ENCODE results near the gene FOXO1. TPM values are rescaled to one million over a fixed set of nuclear protein-coding genes. Genes with fewer than 3 reads are reported as not detected.

FOXO1 gene
- total RNA-seq, 1 experiment from 2014 or later, result 12.2 TPM

DNA sequence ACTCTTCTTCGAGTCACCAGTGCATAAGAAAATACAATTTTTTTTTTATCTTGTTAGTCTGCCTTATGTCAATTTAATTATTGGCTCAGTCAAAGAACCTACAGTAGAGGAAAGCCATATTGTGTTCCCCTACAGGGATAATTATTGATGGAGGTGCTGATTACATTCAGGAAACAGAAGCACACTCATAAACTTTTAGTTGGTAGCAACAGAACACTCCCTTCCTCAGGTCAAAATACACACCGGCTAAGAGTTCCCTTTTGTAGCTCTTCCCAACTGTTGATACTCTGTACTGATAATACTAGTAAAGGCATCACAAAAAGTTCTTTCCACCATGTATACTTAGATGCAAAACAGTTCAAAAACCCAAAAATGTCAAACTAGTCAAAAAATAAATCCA, 18.4 kb downstream of the FOXO1 start:
- Histone ChIP-seq H3K79me2 (ENCODE audit: insufficient read depth, low read length) (peaks cover 30% of the 10 kb centered on the region), H3K9ac (ENCODE audit: low read length) (no peak overlapping the region), H3K9me3 (ENCODE audit: control insufficient read depth in 1 of 2, insufficient read depth in 1 of 2, low read depth in 1 of 2, low read length in 2 of 2) (no peaks in the 10 kb centered on the region), H3K4me2 (ENCODE audit: low read length) (no peak overlapping the region), H3K27ac (ENCODE audit: low read depth, low read length) (no peak overlapping the region), H3K4me3 (replicated peaks in 1 of 2; ENCODE audit: low read depth in 1 of 2, low read length in 2 of 2) (no peak overlapping the region), H4K20me1 (ENCODE audit: insufficient read depth) (no peaks in the 10 kb centered on the region), H3K4me1 (ENCODE audit: control insufficient read depth in 1 of 2, insufficient read depth in 2 of 2, low read length in 2 of 2) (no peaks in the 10 kb centered on the region), H3K36me3 (ENCODE audit: control insufficient read depth in 1 of 2, insufficient read depth in 2 of 2, low read length in 2 of 2) (no peaks in the 10 kb centered on the region), H3K9me2 (ENCODE audit: insufficient read depth) (no peaks in the 10 kb centered on the region), H3K27me3 (ENCODE audit: insufficient read depth, low read length) (no peaks in the 10 kb centered on the region), H2AFZ (ENCODE audit: low read depth, low read length, poor library complexity, severe bottlenecking) (no peak overlapping the region)
- ATAC-seq (no peak), DNase-seq (ENCODE audit: low read depth, low spot score) (no peak)
- POLR2A ChIA-PET, result no interaction called here
- TF ChIP-seq POLR2AphosphoS5 (IDR thresholded peaks at IDR 0.05; ENCODE audit: low read depth, low read length) (no peak), MAX (IDR thresholded peaks at IDR 0.05) (no peak), EZH2phosphoT487 (IDR thresholded peaks at IDR 0.05; ENCODE audit: borderline replicate concordance) (no peak), CBX3 (IDR thresholded peaks at IDR 0.05; ENCODE audit: low read depth) (no peak), FOSL1 (IDR thresholded peaks at IDR 0.05; ENCODE audit: low read depth) (no peak), EZH2 (IDR thresholded peaks at IDR 0.05) (no peak), CTCF (IDR thresholded peaks at IDR 0.05 in 2 of 3, conservative IDR thresholded peaks at IDR 0.05 in 1 of 3; ENCODE audit: borderline replicate concordance in 1 of 3, insufficient read depth in 1 of 3, low read depth in 2 of 3, low read length in 2 of 3) (no peak), EGR1 (IDR thresholded peaks at IDR 0.05; ENCODE audit: low read depth) (no peak), ATF3 (IDR thresholded peaks at IDR 0.05) (no peak), JUND (IDR thresholded peaks at IDR 0.05) (no peak), SP1 (IDR thresholded peaks at IDR 0.05; ENCODE audit: low read depth) (no peak), ELF1 (IDR thresholded peaks at IDR 0.05; ENCODE audit: borderline replicate concordance, low read depth) (no peak), ZNF274 (IDR thresholded peaks at IDR 0.05; ENCODE audit: low read depth, low read length) (no peak), RAD21 (IDR thresholded peaks at IDR 0.05; ENCODE audit: low read depth) (no peak), REST (IDR thresholded peaks at IDR 0.05; ENCODE audit: low read depth) (no peak), YY1 (IDR thresholded peaks at IDR 0.05; ENCODE audit: extremely low read depth, insufficient replicate concordance, low read depth, low read length) (no peak), ZFX (IDR thresholded peaks at IDR 0.05) (no peak), SRF (IDR thresholded peaks at IDR 0.05; ENCODE audit: low read depth) (no peak), POLR2A (IDR thresholded peaks at IDR 0.05; ENCODE audit: borderline replicate concordance, extremely low read depth, insufficient read depth, insufficient read length) (no peak)
- TF ChIP-seq, protein P1, sequence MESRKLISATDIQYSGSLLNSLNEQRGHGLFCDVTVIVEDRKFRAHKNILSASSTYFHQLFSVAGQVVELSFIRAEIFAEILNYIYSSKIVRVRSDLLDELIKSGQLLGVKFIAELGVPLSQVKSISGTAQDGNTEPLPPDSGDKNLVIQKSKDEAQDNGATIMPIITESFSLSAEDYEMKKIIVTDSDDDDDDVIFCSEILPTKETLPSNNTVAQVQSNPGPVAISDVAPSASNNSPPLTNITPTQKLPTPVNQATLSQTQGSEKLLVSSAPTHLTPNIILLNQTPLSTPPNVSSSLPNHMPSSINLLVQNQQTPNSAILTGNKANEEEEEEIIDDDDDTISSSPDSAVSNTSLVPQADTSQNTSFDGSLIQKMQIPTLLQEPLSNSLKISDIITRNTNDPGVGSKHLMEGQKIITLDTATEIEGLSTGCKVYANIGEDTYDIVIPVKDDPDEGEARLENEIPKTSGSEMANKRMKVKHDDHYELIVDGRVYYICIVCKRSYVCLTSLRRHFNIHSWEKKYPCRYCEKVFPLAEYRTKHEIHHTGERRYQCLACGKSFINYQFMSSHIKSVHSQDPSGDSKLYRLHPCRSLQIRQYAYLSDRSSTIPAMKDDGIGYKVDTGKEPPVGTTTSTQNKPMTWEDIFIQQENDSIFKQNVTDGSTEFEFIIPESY (IDR thresholded peaks at IDR 0.05; ENCODE audit: extremely low read depth, insufficient replicate concordance, low read length), result no peak
- BruUV-seq (replicated peaks), result no TSS peak
- intact Hi-C loops (cut with micrococcal nuclease), result no loop called here
- CTCF ChIA-PET, result no interaction called here
- RAD21 ChIA-PET (ENCODE audit: low non-redundant PET in 1 of 2, low total read pairs in 2 of 2, uncharacterized antibody in 2 of 2, unreplicated experiment in 2 of 2), result no interaction called here

Measured in HCT116 (cell line).